Measurements from ENCODE around the gene RTN1. TPM values are rescaled to one million over a fixed set of nuclear protein-coding genes. Genes with fewer than 3 reads are reported as not detected.
"Not testable (repeated sequence)": the region's sequence is repeated elsewhere in the genome, so short reads cannot be mapped to it uniquely, and the experiment has no call there.

Gene RTN1
- total RNA-seq, 6 donors from 2014 or later = 6.3 to 15.6 (median 10.7) TPM

DNA sequence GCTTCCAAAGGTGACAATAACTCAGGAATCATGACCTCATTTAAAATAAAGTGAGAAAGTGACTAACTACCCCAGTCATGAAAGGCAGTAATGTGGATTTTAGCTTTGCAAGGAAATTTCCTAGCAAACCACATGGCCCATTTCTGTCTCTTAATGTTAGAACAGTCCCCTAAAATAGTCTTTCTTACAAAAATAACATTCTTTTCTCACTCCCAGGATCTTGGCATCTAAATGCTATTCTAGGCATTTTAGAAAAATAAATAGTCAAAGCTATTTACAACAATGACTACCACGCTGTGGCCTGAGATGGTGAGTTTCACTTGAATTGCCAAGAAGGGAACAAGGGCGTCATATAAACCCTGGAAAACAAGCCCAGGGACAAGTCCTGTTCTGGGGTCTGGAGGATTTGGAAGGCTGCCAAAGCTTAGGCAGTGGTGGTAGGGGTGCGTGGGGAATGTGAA, 192.8 kb downstream of the RTN1 start:
- DNase-seq (no peak), ATAC-seq (ENCODE audit: low FRiP score in 2 of 2) (no peak)
- Histone ChIP-seq H3K36me3 (no peaks in the 10 kb centered on the region), H3K9me3 (no peaks in the 10 kb centered on the region), H3K27ac (no peak overlapping the region), H3K4me1 (no peaks in the 10 kb centered on the region), H3K27me3 (no peaks in the 10 kb centered on the region), H3K4me3 (no peak overlapping the region)
- TF ChIP-seq, protein P1, sequence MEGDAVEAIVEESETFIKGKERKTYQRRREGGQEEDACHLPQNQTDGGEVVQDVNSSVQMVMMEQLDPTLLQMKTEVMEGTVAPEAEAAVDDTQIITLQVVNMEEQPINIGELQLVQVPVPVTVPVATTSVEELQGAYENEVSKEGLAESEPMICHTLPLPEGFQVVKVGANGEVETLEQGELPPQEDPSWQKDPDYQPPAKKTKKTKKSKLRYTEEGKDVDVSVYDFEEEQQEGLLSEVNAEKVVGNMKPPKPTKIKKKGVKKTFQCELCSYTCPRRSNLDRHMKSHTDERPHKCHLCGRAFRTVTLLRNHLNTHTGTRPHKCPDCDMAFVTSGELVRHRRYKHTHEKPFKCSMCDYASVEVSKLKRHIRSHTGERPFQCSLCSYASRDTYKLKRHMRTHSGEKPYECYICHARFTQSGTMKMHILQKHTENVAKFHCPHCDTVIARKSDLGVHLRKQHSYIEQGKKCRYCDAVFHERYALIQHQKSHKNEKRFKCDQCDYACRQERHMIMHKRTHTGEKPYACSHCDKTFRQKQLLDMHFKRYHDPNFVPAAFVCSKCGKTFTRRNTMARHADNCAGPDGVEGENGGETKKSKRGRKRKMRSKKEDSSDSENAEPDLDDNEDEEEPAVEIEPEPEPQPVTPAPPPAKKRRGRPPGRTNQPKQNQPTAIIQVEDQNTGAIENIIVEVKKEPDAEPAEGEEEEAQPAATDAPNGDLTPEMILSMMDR (IDR thresholded peaks at IDR 0.05) = no peak
- no peak for TF ChIP-seq POLR2A (IDR thresholded peaks at IDR 0.05)
- TF ChIP-seq POLR2AphosphoS5 (IDR thresholded peaks at IDR 0.05) = no peak
- no peak for TF ChIP-seq EP300 (IDR thresholded peaks at IDR 0.05)
- WGBS, 2 donors = 71 to 86% methylated on average over 3 of the region's 3 CpGs

DNA sequence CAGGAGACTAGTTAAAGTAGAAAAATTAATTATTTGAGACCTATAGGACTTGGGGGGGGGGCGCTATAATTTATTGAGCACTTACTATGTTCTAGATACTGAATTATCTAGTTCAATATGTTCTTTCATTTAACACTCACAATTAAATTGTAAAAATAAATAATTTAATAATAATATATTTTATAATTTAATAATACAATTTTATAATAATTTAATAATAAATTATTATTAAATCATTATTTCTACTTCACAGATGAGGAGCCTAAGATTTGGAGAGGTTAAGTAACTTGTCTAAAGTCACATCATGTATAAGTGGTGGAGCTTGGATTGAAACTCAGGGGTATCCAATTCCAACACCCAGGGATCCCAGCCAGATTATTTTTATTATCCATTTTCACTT, 195.2 kb downstream of the RTN1 start:
- DNase-seq (no peak), ATAC-seq (ENCODE audit: low FRiP score in 2 of 2) (no peak)
- Histone ChIP-seq H3K36me3 (no peaks in the 10 kb centered on the region), H3K4me1 (no peaks in the 10 kb centered on the region), H3K27me3 (no peaks in the 10 kb centered on the region), H3K9me3 (no peaks in the 10 kb centered on the region), H3K27ac (no peak overlapping the region), H3K4me3 (no peak overlapping the region)
- 80 to 94% methylated on average over 1 of the region's 1 CpG for WGBS, 2 donors
- TF ChIP-seq POLR2A (IDR thresholded peaks at IDR 0.05) (no peak), EP300 (IDR thresholded peaks at IDR 0.05) (no peak), POLR2AphosphoS5 (IDR thresholded peaks at IDR 0.05) (no peak)
- TF ChIP-seq, protein P1 (IDR thresholded peaks at IDR 0.05) = no peak

DNA sequence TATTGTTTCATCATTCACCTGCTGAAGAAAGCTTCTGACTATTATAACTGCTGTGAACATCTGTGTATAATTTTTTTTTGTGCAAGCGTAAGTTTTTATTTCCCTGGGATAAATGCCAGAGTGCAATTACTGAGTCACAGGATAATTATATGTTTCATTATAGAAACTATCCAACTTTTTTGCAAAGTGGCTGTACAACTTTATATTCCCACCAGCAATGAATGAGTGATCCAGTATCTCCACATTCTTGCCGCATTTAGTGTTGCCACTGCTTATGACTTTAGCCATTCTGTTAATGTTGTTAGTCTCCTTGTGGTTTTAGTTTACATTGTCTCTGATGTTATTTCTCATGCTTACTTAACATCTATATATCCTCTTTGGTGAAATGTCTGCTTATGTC, 205.8 kb downstream of the RTN1 start:
- TF ChIP-seq POLR2A (IDR thresholded peaks at IDR 0.05) = no peak
- no peak for ATAC-seq (ENCODE audit: low FRiP score in 2 of 2)
- no peak overlapping the region for H3K27ac ChIP-seq
- H3K9me3 ChIP-seq = no peaks in the 10 kb centered on the region
- no peak for DNase-seq
- H3K4me1 ChIP-seq = no peaks in the 10 kb centered on the region
- no peak overlapping the region for H3K4me3 ChIP-seq
- H3K36me3 ChIP-seq = no peaks in the 10 kb centered on the region
- WGBS, 2 donors = 96 to 97% methylated on average over 2 of the region's 2 CpGs
- H3K27me3 ChIP-seq = no peaks in the 10 kb centered on the region

DNA sequence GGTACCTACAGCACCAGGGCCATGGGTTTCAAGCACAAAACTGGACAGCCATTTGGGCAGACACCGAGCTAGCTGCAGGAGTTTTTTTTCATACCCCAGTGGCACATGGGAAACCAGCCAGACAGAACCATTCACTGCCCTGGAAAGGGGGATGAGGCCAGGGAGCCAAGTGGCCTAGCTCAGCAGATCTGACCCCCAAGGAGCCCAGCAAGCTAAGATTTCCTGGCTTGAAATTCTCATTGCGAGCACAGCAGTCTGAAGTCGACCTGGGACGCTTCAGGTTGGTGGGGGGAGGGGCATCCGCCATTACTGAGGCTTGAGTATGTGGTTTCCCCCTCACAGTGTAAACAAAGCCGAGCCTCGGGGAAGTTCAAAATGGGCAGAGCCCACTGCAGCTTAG, 212.8 kb downstream of the RTN1 start:
- no peaks in the 10 kb centered on the region for H3K36me3 ChIP-seq
- DNase-seq = no peak
- TF ChIP-seq POLR2AphosphoS5 (IDR thresholded peaks at IDR 0.05) = no peak
- TF ChIP-seq POLR2A (IDR thresholded peaks at IDR 0.05) = no peak
- TF ChIP-seq EP300 (IDR thresholded peaks at IDR 0.05) = no peak
- TF ChIP-seq, protein P1 (IDR thresholded peaks at IDR 0.05) = no peak
- WGBS, 2 donors = 62% methylated on average over 7 of the region's 7 CpGs; no CpG with 5 or more reads in 1 of the 2 donors
- H3K27me3 ChIP-seq = no peaks in the 10 kb centered on the region
- no peaks in the 10 kb centered on the region for H3K4me1 ChIP-seq
- H3K4me3 ChIP-seq = no peak overlapping the region
- H3K9me3 ChIP-seq = no peaks in the 10 kb centered on the region
- H3K27ac ChIP-seq = no peak overlapping the region
- ATAC-seq (ENCODE audit: low FRiP score in 2 of 2) = no peak

DNA sequence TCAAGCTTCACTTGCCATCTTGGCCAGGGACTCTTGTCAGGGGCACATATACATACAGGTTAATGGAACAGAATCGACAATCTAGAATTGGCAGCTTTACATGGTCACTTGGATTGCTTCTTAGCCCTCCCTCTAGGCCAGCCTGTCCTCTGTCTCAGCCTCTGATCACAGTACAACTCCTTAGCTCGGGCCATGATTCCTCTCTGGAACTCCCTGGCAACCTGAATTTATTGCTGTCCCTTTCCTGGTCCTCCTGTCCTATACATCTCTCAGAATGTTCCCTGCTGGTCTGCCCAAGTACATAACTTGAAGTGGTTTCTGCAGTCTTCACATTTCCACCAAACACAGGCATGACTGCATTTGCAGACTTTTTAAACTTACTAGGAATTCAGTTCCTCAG, 214.1 kb downstream of the RTN1 start:
- H3K4me3 ChIP-seq = no peak overlapping the region
- no peak overlapping the region for H3K27ac ChIP-seq
- no peaks in the 10 kb centered on the region for H3K4me1 ChIP-seq
- no peak for ATAC-seq (ENCODE audit: low FRiP score in 2 of 2)
- no peaks in the 10 kb centered on the region for H3K27me3 ChIP-seq
- no peaks in the 10 kb centered on the region for H3K36me3 ChIP-seq
- WGBS, 2 donors = 75 to 79% methylated on average over 2 of the region's 2 CpGs
- TF ChIP-seq POLR2AphosphoS5 (IDR thresholded peaks at IDR 0.05) (no peak), EP300 (IDR thresholded peaks at IDR 0.05) (no peak), POLR2A (IDR thresholded peaks at IDR 0.05) (no peak)
- TF ChIP-seq, protein P1 (IDR thresholded peaks at IDR 0.05) = no peak
- no peaks in the 10 kb centered on the region for H3K9me3 ChIP-seq
- no peak for DNase-seq

DNA sequence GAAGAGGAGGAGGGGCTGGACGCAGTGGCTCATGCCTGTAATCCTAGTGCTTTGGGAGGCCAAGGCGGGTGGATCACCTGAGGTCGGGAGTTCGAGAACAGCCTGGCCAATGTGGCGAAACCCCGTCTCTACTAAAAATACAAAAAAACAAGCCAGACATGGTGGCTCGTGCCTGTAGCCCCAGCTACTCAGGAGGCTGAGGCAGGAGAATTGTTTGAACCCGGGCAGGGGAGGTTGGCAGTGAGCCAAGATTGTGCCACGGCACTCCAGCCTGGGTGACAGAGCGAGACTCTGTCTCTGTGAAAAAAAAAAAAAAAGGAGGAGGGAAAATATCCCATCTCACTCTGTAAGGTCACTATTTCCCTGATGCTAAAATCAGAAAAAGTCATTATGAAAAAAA, 216.4 kb downstream of the RTN1 start:
- WGBS, 2 donors = 82 to 89% methylated on average over 10 of the region's 10 CpGs

DNA sequence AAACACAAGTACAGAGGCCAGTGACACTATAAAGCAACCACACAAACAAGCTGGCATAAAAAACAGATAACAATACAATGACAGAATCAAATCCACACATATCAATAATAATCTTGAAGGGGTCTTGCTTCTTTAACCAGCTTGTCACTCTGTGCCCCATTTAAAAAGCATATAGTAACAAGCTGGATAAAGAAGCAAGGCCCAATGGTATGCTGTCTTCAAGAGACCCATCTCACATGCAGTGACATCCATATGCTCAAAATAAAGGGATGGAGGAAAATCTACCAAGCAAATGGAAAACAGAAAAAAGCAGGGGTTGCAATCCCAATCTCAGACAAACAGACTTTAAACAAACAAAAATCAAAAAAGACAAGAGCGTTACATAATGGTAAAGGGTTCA, 223.7 kb downstream of the RTN1 start:
- peaks cover 0 to 15% (median 14%) of the 10 kb centered on the region in 4 donors for H3K9me3 ChIP-seq
- ATAC-seq (ENCODE audit: low FRiP score in 2 of 2); DNase-seq; H3K4me1 ChIP-seq; H3K27ac ChIP-seq; H3K27me3 ChIP-seq; H3K36me3 ChIP-seq; H3K4me3 ChIP-seq: not testable (repeated sequence)
- WGBS, 2 donors = 89 to 96% methylated on average over 1 of the region's 1 CpG

More for the DNA sequence above, 216.4 kb downstream of the RTN1 start:
- ATAC-seq (ENCODE audit: low FRiP score in 2 of 2); H3K4me3 ChIP-seq; DNase-seq; H3K4me1 ChIP-seq; H3K36me3 ChIP-seq; H3K27ac ChIP-seq; H3K27me3 ChIP-seq; H3K9me3 ChIP-seq: not testable (repeated sequence)

Data from upper lobe of left lung (tissue), 6 donors.